SK-N-SH treated with all-trans-retinoic acid at 6 μM for 48 hours (cell line): ENCODE results near the gene ATF6.

Experiments
- GLIS3 ChIP-seq: fragments of 250-450 bp; sonication (Bioruptor Pico); IDR thresholded peaks from 2 replicates; pipeline ENCODE4 v1.5.0; 2020; ENCODE audit warnings: mild to moderate bottlenecking, moderate library complexity
- TOX ChIP-seq: fragments of 250-450 bp; sonication (Bioruptor Pico); IDR thresholded peaks from 2 replicates; pipeline ENCODE4 v1.8.0; 2021; ENCODE audit warnings: mild to moderate bottlenecking, moderate library complexity, borderline replicate concordance
- ZFP3 ChIP-seq: fragments of 250-450 bp; sonication (Bioruptor Pico); IDR thresholded peaks from 2 replicates; pipeline ENCODE4 v1.5.0; 2020; ENCODE audit warnings: mild to moderate bottlenecking, moderate library complexity
- ZNF70 ChIP-seq: fragments of 450-650 bp; formaldehyde crosslinking; IDR thresholded peaks from 2 replicates; pipeline ENCODE4 v1.5.0; 2020; ENCODE audit warnings: mild to moderate bottlenecking, moderate library complexity
- TF ChIP-seq, protein P1 (sequence below): fragments of 250-450 bp; sonication (Bioruptor Pico); IDR thresholded peaks from 2 replicates; pipeline ENCODE4 v1.8.0; 2020; ENCODE audit warnings: mild to moderate bottlenecking, moderate library complexity, borderline replicate concordance
- TF ChIP-seq, protein P2 (sequence below): fragments of 250-450 bp; sonication (Bioruptor Pico); IDR thresholded peaks from 2 replicates; pipeline ENCODE4 v1.5.1; 2020; ENCODE audit warnings: low read depth, mild to moderate bottlenecking, moderate library complexity

DNA sequence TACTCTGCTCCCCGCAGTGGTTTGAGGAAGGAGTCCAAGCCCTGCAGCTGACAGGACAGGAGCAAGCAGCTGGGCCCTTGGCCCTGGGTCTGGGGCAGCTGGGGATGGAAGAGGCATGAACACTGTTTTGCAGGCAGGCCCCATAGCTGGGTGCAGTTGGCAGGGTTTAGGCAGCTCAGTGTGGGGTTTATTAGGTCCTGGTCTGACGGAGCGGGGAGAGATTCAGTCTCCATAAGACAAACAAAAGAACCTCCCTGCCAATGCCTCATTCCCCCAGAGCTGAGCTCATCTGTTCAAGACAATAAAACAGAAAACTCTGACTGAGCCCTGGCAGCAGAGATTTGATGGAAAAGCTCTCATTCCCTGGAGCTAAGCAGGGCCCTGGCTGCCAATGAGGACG is 220.2 kb downstream of the ATF6 start:
- TF ChIP-seq, protein P1, sequence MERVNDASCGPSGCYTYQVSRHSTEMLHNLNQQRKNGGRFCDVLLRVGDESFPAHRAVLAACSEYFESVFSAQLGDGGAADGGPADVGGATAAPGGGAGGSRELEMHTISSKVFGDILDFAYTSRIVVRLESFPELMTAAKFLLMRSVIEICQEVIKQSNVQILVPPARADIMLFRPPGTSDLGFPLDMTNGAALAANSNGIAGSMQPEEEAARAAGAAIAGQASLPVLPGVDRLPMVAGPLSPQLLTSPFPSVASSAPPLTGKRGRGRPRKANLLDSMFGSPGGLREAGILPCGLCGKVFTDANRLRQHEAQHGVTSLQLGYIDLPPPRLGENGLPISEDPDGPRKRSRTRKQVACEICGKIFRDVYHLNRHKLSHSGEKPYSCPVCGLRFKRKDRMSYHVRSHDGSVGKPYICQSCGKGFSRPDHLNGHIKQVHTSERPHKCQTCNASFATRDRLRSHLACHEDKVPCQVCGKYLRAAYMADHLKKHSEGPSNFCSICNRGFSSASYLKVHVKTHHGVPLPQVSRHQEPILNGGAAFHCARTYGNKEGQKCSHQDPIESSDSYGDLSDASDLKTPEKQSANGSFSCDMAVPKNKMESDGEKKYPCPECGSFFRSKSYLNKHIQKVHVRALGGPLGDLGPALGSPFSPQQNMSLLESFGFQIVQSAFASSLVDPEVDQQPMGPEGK, result no peak
- TF ChIP-seq TOX (CRISPR knock-in tag) (no peak), ZFP3 (no peak), GLIS3 (CRISPR knock-in tag) (no peak), ZNF70 (no peak)
- TF ChIP-seq, protein P2, sequence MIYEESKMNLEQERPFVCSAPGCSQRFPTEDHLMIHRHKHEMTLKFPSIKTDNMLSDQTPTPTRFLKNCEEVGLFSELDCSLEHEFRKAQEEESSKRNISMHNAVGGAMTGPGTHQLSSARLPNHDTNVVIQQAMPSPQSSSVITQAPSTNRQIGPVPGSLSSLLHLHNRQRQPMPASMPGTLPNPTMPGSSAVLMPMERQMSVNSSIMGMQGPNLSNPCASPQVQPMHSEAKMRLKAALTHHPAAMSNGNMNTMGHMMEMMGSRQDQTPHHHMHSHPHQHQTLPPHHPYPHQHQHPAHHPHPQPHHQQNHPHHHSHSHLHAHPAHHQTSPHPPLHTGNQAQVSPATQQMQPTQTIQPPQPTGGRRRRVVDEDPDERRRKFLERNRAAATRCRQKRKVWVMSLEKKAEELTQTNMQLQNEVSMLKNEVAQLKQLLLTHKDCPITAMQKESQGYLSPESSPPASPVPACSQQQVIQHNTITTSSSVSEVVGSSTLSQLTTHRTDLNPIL (CRISPR knock-in tag), result no peak
